H7 (cell line): ENCODE results near the gene R3HDM2. TPM values are rescaled to one million over a fixed set of nuclear protein-coding genes. Genes with fewer than 3 reads are reported as not detected.

ENCODE experiments used
- DNase-seq: peaks from one replicate; pipeline ENCODE4 v3.0.0; 2012
- H3K27me3 ChIP-seq: 2 replicates; pipeline ENCODE4 v1.6.0; 2011; ENCODE audit warnings: mild to moderate bottlenecking, low read length; ENCODE audit not compliant: control insufficient read depth, insufficient read depth
- H3K36me3 ChIP-seq: replicated peaks from 2 replicates; pipeline ENCODE4 v1.5.1; 2011; ENCODE audit warnings: low read length; ENCODE audit not compliant: control insufficient read depth, insufficient read depth
- H3K4me3 ChIP-seq: 2 replicates; pipeline ENCODE4 v1.5.1; 2011; ENCODE audit warnings: low read depth, mild to moderate bottlenecking, control low read depth, low read length, moderate library complexity; ENCODE audit not compliant: insufficient read depth
- total RNA-seq: library from RNA; depleted of rRNA; stranded (reverse); fragments of >200 nt; shearing (Covaris generic); gene quantifications from 2 replicates; pipeline ENCODE4 v1.2.3, GENCODE V29; 2014

Gene R3HDM2
- total RNA-seq, 1 experiment from 2014 or later, result 26.5 TPM

DNA sequence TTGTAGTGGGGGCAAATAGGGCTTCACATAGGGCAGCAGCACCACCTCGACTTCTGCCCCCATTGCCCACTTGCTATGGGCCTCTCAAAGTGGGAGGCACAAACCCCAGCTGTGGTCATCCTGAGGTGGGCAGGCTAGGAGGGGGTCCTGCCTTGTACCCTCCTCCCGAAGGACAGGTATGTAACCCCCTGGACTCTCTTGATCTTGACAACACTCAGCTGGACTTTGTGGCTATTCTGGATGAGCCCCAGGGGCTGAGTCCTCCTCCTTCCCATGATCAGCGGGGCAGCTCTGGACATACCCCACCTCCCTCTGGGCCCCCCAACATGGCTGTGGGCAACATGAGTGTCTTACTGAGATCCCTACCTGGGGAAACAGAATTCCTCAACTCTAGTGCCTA lies 40.8 kb upstream of the R3HDM2 start:
- DNase-seq, result no peak
- no peak overlapping the region for H3K4me3 ChIP-seq
- H3K36me3 ChIP-seq, result peaks cover 2% of the 10 kb centered on the region
- peaks cover 42% of the 10 kb centered on the region for H3K27me3 ChIP-seq

DNA sequence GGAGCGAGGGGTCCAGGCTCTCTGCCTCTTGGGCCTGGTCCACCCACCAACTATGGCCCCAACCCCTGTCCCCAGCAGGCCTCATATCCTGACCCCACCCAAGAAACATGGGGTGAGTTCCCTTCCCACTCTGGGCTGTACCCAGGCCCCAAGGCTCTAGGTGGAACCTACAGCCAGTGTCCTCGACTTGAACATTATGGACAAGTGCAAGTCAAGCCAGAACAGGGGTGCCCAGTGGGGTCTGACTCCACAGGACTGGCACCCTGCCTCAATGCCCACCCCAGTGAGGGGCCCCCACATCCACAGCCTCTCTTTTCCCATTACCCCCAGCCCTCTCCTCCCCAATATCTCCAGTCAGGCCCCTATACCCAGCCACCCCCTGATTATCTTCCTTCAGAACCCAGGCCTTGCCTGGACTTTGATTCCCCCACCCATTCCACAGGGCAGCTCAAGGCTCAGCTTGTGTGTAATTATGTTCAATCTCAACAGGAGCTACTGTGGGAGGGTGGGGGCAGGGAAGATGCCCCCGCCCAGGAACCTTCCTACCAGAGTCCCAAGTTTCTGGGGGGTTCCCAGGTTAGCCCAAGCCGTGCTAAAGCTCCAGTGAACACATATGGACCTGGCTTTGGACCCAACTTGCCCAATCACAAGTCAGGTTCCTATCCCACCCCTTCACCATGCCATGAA lies 40.3 kb upstream of the R3HDM2 start:
- Histone ChIP-seq H3K27me3 (peaks cover 37% of the 10 kb centered on the region), H3K36me3 (peaks cover 2% of the 10 kb centered on the region), H3K4me3 (no peak overlapping the region)
- DNase-seq, result no peak

DNA sequence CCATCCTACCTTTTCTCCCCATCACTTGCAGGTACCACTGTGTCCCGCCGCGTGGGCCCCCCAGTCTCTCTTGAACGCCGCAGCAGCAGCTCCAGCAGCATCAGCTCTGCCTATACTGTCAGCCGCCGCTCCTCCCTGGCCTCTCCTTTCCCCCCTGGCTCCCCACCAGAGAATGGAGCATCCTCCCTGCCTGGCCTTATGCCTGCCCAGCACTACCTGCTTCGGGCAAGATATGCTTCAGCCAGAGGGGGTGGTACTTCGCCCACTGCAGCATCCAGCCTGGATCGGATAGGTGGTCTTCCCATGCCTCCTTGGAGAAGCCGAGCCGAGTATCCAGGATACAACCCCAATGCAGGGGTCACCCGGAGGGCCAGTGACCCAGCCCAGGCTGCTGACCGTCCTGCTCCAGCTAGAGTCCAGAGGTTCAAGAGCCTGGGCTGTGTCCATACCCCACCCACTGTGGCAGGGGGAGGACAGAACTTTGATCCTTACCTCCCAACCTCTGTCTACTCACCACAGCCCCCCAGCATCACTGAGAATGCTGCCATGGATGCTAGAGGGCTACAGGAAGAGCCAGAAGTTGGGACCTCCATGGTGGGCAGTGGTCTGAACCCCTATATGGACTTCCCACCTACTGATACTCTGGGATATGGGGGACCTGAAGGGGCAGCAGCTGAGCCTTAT lies 39.6 kb upstream of the R3HDM2 start:
- Histone ChIP-seq H3K4me3 (no peak overlapping the region), H3K27me3 (peaks cover 30% of the 10 kb centered on the region), H3K36me3 (peaks cover 2% of the 10 kb centered on the region)
- DNase-seq, result no peak

DNA sequence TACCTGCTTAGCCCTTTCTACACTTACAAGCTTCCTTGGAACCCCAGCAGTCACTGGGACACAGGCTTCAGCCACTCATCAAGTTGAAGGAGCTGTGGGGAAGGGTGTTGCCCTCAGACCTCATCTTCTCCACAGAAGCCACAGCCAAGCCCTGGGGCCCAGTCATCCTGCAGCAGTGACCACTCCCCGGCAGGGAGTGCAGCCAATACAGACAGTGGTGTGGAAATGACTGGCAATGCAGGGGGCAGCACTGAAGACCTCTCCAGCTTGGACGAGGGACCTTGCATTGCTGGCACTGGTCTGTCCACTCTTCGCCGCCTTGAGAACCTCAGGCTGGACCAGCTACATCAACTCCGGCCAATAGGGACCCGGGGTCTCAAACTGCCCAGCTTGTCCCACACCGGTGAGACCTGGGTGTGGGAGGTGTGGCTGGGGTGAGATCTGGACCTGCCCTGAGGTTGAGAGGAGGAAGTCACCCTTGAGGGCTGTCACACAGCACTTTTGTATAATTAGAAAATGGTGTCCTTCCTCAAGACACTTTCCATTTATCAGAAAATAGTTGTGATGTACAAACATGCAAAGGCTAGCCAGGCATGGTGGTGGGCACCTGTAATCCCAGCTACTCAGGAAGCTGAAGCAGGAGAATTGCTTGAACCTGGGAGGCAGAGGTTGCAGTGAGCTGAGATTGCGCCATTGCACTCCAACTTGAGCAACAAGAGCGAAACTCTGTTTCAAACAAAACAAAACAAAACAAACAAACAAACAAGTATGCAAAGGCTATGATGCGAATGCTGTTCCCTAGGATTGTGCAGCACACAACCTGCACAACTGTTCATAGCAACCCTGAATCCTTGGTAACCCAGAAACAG lies 38.7 kb upstream of the R3HDM2 start:
- Histone ChIP-seq H3K36me3 (peaks cover 2% of the 10 kb centered on the region), H3K27me3 (peaks cover 21% of the 10 kb centered on the region), H3K4me3 (no peak overlapping the region)
- DNase-seq, result no peak

DNA sequence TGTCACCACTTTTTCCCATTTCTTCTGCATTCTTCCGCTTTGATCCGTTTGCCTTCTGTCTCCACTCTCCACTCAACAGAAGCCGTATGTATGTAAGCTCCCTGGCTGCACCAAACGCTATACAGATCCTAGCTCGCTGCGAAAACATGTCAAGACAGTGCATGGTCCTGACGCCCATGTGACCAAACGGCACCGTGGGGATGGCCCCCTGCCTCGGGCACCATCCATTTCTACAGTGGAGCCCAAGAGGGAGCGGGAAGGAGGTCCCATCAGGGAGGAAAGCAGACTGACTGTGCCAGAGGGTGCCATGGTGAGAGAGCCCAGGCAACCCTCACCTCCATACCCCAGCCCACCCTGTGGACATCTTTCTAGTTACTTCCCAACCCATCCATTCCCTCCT lies 37.1 kb upstream of the R3HDM2 start:
- no peak overlapping the region for H3K4me3 ChIP-seq

DNA sequence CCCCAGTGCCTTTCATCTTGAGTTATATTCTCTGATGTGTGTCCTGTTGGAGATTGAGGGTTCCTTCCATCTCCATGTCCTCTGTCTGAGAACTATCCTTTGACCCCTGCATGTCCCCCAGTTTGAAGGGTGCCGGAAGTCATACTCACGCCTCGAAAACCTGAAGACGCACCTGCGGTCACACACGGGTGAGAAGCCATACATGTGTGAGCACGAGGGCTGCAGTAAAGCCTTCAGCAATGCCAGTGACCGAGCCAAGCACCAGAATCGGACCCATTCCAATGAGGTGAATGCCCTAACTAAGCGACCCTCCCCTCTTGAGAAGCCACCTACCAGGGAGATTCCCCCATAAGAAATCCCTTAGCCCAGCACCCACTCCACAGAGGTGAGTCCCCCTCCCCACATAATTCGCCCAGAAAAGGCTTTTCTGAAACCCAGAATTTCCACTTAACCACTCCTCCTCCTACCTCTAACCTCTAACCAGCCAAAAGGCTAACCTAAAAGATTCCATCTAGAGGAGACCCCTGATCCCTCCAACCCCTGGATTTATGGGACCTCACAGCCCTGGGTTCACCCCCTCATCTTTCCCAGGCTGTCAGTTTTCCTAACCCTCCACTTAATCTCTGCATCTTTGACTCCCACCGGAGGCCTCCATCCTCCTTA lies 36.5 kb upstream of the R3HDM2 start:
- no peak for DNase-seq
- H3K4me3 ChIP-seq, result no peak overlapping the region
- H3K27me3 ChIP-seq, result peaks cover 3% of the 10 kb centered on the region; the same call in 1 of the 2 replicates
- H3K36me3 ChIP-seq, result peaks cover 2% of the 10 kb centered on the region

More for the DNA sequence above, 37.1 kb upstream of the R3HDM2 start:
- peaks cover 7% of the 10 kb centered on the region; the same call in 1 of the 2 replicates for H3K27me3 ChIP-seq
- no peak for DNase-seq
- H3K36me3 ChIP-seq, result peaks cover 2% of the 10 kb centered on the region

DNA sequence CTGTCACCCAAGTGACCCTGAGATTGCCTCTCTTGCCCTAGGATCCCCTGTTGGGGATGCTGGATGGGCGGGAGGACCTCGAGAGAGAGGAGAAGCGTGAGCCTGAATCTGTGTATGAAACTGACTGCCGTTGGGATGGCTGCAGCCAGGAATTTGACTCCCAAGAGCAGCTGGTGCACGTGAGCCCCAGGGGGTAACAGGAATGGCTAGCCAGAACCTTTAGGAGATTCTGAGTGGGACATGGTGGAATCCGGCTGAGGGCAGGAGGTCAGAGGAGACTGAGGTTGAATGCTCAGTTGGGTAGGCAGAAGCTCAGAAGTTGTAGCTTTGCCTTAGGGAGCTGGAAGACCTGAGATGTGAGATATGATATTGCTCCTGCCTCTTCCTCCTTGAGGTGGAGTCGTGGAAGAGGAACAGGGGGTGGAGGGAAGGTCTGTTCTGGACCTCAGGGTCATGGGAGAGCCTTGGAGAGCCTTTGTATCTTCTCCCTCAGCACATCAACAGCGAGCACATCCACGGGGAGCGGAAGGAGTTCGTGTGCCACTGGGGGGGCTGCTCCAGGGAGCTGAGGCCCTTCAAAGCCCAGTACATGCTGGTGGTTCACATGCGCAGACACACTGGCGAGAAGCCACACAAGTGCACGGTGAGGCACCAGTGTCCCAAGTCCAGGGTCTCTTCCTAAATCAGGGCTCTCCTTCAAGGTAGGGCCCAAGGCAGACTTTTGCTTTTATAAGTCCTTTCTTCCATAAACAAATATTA lies 35.1 kb upstream of the R3HDM2 start:
- DNase-seq, result no peak
- Histone ChIP-seq H3K27me3 (peaks cover under 1% of the 10 kb centered on the region; the same call in 1 of the 2 replicates), H3K36me3 (peaks cover 2% of the 10 kb centered on the region)

DNA sequence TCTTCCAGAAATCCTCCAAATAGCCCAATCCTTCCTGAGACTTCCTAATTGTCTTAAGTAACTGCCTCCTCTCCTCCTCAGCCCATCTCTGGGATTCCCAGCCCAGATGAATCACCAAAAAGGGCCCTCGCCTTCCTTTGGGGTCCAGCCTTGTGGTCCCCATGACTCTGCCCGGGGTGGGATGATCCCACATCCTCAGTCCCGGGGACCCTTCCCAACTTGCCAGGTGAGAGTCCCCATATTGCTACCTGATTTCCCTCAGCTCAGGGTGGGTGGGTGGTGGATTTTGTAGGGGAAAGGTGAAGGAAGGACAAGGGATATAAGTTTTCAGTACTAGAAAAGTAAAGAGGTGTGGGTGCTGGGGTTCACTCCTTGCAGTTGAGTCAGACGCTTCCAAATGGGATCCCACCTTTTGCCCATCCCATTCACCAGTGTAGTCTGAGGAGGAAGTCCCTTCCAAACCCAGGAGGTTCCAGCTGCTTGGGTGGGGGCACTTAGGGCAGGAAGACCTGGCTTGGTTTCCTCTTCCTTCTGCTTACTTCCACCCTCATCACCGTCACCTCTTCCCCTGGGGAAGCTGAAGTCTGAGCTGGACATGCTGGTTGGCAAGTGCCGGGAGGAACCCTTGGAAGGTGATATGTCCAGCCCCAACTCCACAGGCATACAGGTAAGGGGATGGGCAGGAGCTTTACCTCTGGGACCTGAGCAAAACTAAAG lies 34.3 kb upstream of the R3HDM2 start:
- no peak for DNase-seq
- Histone ChIP-seq H3K36me3 (peaks cover 2% of the 10 kb centered on the region), H3K27me3 (peaks cover 1% of the 10 kb centered on the region; the same call in 1 of the 2 replicates), H3K4me3 (no peak overlapping the region)

More for the DNA sequence above, 35.1 kb upstream of the R3HDM2 start:
- no peak overlapping the region for H3K4me3 ChIP-seq

DNA sequence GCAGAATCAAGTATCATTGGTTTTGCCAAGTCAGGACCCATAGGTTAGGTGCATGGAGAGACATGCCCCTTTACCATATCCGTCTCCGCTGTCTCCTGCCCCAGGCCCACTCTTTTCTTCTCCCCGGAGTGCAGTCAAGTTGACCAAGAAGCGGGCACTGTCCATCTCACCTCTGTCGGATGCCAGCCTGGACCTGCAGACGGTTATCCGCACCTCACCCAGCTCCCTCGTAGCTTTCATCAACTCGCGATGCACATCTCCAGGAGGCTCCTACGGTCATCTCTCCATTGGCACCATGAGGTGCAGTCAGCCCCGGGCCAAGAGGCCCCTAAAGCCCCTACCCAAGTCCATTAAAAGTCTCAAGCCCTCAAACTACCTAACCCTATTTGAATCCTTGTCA lies 33.7 kb upstream of the R3HDM2 start:
- peaks cover 1% of the 10 kb centered on the region; the same call in 1 of the 2 replicates for H3K27me3 ChIP-seq
- no peak overlapping the region for H3K4me3 ChIP-seq

DNA sequence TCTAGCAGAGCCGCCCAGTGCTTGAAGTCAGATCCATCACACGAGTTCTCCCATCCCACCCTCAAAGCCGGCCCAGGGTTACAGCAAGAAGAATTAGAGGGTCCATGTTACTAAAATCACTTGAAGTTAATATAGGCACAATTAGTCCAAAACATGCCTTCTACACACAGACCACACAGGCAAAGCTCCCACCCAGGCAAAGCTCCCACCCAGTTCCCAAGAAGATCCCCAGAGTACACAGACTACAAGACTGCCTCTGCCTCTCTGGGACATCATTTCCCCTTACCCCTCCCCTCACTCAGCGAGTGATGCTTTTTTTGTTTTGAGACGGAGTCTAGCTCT lies 32.0 kb upstream of the R3HDM2 start:
- no peak overlapping the region for H3K4me3 ChIP-seq
- peaks cover 1% of the 10 kb centered on the region; the same call in 1 of the 2 replicates for H3K27me3 ChIP-seq
- no peak for DNase-seq
- H3K36me3 ChIP-seq, result no peaks in the 10 kb centered on the region; the same call in none of the 2 replicates

More for the DNA sequence above, 33.7 kb upstream of the R3HDM2 start:
- H3K36me3 ChIP-seq, result no peaks in the 10 kb centered on the region; the same call in none of the 2 replicates
- DNase-seq, result no peak

DNA sequence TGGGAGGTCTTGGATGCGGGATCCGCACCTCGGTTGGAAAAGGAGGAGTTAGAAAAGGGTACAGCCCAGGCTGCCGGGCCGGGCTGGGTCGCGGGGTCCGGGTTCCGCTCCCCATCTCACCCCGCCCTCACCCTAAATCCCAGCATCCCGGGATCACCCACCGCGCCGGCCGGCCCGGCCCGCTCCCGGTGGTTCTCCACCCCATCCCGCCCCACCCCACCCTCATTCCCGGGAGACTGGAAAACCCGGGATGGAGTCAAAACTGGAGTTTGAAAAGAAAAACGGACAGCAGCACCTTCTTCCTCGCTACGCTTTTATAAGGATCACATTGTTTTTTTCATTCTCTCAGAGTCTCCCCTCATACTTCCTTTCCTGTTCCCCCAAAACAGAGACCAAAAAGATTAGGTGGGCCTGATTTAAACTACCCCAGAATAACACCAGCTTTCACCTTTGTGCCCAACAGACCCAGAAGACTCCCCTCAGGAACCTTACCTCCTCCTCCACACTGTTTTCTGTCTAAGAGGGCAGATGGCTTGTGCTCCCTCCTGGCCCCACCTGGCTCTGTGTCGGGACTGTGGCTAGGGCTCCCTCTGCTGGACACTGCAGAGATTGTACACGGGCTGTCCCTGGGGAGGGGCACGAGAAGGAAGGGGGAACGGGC lies 31.5 kb upstream of the R3HDM2 start:
- H3K4me3 ChIP-seq, result peak overlapping the region; percentile 75
- H3K36me3 ChIP-seq, result no peaks in the 10 kb centered on the region; the same call in none of the 2 replicates
- H3K27me3 ChIP-seq, result peaks cover 1% of the 10 kb centered on the region; the same call in 1 of the 2 replicates
- DNase-seq, result peak; percentile 95

DNA sequence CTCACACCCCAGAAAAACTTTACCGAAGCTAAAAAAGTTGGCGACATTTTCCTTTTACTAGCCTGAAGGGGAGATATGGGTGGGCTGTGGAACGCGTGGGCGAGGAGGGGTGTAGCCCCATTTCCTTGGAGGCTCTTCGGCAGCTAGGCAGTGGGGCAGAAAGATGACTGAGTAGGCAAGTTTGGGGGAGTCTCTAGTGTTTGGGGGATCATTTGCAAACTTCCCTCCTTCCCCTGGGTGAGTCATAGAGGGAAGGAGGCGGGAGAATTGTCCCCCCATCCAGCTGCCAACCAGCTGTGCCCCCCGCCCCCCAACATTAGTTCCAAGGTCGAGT lies 31.0 kb upstream of the R3HDM2 start:
- no peaks in the 10 kb centered on the region; the same call in none of the 2 replicates for H3K36me3 ChIP-seq
- H3K27me3 ChIP-seq, result peaks cover 1% of the 10 kb centered on the region; the same call in 1 of the 2 replicates
- no peak for DNase-seq
- peak overlapping the region; percentile 75 for H3K4me3 ChIP-seq
